SKM-1 treated with dmso at 0.1 percent for 144 hours (cell line): ENCODE results near the gene EXOC5.

Source experiments
- DNase-seq: peaks from one replicate; lab custom pipeline; 2025; ENCODE audit not compliant: unreplicated experiment; lab: John Stamatoyannopoulos, UW

Gene EXOC5, protein sequence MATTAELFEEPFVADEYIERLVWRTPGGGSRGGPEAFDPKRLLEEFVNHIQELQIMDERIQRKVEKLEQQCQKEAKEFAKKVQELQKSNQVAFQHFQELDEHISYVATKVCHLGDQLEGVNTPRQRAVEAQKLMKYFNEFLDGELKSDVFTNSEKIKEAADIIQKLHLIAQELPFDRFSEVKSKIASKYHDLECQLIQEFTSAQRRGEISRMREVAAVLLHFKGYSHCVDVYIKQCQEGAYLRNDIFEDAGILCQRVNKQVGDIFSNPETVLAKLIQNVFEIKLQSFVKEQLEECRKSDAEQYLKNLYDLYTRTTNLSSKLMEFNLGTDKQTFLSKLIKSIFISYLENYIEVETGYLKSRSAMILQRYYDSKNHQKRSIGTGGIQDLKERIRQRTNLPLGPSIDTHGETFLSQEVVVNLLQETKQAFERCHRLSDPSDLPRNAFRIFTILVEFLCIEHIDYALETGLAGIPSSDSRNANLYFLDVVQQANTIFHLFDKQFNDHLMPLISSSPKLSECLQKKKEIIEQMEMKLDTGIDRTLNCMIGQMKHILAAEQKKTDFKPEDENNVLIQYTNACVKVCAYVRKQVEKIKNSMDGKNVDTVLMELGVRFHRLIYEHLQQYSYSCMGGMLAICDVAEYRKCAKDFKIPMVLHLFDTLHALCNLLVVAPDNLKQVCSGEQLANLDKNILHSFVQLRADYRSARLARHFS

DNA sequence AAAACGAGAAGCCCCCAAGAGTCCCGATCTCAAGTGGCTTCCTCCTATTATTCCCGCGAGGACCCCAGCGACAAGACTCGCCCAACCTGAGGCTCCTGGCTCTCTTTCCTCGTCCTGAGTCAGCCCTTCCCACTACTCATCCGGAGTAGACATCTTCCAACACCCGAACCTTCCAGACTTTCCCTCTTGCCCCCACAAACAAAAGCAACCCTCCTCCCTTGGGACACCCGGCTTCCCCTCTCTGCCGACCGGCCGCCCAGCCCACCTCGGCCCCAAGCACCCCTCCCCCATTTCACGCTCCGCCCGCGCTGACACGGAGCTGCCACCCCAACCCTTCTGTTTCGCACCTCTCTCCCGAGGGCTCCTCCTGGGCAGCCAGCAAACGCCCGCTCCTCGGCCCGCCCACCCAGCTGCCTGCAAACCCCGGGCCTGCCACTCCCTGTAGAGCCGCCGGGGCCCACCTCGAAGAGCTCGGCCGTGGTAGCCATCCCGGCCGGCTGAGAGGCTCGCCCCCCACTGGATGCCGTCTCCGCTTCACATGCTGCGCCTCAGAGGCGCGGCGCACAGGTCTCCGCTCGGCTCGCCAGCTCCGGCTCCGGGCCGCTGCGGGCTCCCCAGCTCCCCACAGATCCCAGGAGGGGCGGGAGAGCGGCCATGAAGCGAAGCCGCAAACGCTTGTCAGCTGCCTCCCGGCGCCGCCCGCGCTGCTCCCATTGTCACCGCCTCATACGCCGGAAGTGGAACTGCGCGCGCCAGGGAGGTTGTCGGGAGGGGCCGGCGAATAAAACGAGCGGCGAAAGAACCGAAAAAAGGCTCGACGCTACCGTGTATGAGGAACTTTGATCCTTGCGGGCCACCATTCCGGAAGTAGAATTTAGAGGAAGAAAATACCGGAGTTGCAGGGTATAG is at the start of gene EXOC5, which contains the start of gene AP5M1:
Gene EXOC5, minus strand, starts transcription at position 745 of the 909 bp plus-strand sequence. Its CDS starts 257 bp downstream, at position 488.
Gene AP5M1, plus strand, starts transcription at position 811 of the 909 bp plus-strand sequence. CDS start 344 bp downstream, outside the sequence.
- peak; percentile 76 for DNase-seq

DNA sequence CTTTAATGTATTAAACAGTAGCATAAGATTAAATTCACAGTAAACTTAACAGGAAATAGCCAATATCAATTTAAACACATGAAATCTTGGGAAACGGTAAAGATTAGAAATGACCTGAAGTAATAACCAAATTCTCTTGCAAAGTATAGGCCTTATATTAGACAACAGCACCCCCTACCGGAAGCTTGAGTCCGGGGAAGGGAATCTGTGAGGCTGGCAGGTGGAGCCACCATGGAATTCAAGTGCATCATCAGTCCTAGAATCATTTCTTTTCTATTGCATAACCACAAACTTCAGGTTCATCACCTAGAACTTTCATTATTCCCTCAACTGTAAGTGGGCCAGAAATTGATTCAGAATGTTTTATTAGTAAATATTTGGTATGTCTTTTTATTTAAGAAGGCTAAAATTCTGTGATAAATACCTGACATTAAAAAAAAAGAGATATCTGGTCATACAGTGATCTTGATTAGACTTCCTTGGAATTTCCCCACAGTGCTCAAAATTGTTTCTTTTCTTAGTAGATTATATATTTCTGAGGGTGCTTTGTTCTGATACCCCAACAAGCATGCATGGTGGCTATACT is 48.6 kb upstream of the EXOC5 start:
- DNase-seq = peak; percentile 25

DNA sequence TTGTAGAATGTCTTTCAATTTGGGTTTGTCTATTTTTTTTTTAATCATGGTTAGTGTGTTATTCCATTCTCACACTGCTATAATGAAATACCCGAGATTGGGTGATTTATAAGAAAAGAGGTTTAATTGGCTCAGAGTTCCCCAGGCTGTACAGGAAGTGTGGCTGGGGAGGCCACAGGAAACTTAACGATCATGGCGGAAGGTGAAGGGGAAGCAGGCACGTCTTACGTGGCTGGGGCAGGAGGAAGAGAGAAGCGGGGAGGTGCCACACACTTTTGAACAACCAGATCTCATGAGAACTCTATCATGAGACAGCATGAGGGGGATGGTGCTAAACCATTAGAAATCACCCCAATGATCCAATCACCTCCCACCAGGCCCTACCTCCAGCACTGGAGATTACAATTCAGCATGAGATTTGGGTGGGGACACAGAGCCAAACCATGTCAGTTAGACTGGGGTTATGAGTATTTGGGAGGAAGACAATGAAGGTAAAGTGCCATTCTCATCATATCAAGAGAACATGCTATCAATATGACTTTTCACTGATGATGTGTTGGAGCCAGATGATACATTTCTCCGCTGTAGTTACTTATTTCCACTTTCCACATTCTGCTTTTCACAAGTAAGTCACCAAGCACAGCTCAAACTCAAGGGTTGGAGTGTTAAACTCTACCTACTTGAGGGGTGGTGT is 45.8 kb upstream of the EXOC5 start:
- DNase-seq = no peak

DNA sequence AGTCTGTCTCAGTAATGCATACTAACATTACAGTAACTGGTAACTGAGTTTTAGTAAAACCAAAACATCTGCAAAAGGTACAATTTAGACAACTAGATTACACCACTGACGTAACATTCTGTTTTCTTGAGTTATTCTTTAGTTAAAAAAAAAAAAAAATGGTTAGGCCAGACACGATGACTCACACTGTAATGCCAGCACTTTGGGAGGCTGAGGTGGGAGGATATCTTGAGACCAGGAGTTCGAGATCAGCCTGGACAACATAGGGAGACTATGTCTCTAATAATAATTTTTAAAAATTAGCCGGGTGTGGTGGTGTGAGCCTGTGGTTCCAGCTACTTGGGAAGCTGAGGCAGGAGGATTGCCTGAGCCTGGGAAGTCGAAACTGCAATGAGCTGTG is 34.2 kb upstream of the EXOC5 start:
- no peak for DNase-seq

DNA sequence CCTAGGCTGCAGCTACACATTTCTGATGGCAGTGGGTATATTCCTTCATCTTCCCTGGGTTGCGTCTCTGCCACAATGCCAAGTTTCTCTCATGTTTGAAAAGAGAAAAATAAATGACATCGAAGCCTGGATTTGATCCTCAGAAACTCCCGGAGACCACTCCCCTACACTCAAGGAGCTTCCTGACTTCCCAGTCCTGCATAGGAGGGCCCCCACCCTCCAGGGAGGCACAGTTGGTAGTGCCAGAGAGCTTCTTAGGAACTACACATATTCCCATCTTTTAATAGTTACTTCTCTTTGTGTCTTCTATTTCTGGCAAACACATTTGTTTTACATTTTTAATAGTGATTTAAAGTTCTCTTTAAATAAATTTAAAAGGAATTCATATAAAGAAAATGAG is 30.8 kb upstream of the EXOC5 start:
- no peak for DNase-seq

DNA sequence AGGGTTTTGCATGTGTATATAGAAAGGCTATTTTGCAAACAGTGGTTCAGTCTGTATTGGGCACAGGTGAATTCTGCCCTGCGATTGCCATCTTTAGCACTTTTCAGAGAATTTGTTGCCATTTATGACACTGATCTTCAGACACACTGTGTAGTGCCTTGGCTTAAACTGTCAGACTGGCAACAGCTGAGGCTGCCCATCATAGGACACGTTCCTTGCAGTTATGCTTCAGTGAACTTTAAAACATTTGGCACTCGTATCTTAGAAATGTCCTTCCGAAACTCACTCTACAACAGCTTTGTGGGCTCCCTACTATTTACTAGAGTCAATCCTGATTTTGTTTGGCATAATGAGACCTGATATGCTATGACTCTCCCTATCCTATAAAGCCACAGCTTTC is 29.1 kb upstream of the EXOC5 start:
- no peak for DNase-seq

DNA sequence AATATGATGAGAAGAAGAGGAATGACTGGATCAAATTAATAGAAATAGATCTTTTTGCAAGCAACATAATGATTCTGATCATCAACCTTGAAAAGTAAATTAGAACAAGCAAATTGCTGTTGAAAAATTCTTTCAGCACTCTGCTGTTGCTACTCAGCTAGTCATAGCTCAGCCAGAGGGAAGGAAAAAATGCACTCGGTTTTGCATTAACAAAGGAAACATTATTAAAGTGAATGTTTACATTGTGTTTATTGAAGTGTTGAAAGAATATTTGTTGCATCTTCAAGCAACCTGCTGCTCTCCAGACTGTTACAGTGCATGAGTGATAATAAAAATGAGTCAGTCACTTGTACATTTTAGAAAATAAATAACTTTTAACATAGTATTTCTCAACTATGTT is 26.5 kb upstream of the EXOC5 start:
- no peak for DNase-seq

DNA sequence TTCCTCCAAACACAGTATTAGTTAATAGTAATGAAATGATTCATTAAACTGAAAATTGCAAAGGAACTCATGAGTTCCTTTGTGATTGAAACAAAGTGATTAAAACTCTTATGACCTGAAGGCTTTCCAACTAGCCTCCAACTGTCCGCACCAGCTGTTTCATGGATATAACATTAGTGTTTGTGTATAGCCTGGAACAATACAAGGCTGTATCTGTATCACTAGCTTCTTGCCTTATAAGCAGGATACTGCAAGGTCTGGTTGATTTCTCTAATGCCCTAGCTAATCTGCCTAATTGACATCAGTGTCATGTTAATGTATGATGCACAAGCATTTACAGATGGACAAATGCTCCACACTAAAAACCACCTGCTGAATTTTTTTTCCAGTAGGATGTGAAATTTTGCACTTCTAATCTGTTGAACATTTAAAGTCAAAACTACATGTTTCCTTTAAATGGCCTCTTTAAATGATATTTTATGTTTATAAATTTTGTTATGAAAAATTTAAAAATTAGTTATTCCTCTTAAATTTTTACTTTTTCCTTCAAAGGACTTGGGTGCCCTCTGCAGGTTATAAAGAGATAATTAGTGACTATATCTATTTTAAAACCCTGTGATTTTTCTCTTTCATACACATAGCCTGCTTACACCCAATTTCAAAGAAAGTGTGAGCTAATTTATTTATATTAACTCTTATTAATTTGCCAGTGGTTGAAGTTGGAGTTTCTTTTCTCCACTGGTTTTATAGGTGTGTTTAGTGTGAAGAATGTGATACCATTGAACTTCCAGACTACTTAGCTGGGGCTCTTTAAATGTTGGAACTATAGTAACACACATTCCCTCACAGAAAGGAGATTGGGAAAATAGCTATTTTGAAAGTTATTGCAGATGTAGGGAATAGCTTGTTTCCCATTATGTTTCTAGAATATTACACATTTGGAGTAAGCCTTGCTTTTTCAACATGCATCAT is 25.4 kb upstream of the EXOC5 start:
- DNase-seq = no peak

DNA sequence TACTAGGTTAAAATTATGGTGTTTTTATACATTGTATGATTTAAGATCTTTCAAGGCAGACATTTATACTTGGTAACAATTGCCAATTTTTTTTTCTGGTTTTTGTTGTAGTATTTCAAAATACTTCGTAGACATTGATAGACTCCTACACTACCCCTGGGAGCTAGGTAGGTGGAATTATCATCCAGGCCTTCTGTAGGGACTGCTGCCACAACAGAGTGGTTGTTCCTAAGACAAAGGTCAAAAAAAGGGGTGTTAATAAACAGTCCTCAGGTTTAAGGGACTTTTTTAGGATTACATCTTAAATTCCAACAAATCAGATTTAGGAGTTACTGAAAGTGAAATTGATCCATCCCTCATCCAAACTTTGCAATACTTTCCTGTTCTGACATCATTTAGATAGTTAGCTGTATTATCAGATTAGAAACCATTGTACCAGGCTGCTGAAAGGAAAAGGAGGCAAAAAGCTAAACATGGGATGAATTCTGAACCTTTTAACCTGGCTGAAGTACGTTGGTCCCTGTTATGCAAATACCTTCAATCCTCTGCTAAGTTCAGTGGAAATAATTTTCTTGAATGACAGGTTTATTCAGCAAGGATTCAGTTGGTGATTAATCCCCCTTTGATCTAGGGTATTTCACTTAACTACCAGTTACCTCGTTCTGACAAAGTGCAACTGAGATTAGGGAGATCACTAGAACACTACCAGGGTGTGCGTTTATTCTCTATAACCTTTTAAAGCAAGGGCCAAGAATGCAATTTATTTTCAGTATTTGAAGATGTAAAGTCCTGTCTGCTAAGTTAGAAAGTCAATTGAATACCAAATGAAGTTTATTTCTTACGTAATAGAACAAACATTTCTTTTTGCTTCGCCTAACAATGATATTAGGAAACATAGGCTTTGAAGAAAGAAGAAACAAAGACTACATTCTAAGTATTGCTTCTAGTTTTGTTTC is 23.3 kb upstream of the EXOC5 start:
- no peak for DNase-seq

DNA sequence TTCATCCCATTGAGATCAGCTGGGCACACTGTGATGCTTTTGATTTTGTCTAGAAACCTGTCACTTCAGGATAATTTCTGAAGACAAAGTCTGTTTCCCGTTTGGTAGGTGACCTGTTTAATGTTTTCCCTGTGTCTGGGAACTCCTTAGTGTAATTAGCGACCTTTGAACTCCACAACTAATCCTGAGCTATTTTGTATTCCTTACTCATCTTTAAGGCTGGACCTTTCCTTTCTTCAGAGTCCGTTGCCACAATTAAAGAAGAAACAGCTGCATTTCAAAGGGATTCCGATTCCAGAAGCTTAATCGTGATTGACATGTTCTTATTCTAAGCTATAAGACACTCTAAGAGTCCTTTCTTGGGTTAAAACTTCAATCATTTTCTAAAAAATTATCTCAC is 22.0 kb upstream of the EXOC5 start:
- DNase-seq = no peak

DNA sequence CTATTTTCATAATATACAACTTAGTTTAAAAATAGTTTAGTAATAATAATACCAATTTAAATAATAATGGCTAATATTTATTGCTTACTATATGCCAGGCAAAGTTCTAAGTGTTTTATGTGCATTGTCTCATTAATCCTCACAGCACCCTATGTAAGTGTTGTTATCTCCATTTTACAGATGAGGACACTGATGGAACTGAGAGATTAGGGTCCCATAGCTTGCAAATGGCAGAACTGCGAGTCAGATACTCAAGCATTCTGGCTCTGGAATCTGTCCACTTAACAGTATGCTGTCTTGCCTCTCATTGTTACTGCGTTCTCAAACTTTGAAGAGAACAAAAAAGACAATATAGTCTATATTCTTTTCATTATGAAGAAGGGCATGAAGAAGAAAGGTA is 19.0 kb upstream of the EXOC5 start:
- no peak for DNase-seq

DNA sequence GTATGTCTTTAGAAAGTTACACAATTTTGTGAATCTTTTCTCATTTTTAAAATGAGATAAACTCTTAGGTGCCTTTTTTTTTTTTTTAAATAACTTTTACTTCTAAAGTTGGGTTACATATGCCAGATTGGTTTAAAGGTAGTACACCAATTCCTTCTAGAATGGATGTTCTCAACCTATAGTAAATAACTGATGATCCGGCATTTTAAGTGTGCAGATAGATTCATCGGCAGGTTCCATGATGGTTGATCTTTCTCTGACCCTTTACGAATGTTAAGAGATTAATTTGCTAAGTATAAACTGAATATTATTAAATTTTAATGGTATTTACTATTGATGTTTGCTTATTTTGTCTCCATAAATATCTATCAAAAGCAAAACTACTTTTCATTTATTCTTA is 8.4 kb upstream of the EXOC5 start:
- DNase-seq = no peak

DNA sequence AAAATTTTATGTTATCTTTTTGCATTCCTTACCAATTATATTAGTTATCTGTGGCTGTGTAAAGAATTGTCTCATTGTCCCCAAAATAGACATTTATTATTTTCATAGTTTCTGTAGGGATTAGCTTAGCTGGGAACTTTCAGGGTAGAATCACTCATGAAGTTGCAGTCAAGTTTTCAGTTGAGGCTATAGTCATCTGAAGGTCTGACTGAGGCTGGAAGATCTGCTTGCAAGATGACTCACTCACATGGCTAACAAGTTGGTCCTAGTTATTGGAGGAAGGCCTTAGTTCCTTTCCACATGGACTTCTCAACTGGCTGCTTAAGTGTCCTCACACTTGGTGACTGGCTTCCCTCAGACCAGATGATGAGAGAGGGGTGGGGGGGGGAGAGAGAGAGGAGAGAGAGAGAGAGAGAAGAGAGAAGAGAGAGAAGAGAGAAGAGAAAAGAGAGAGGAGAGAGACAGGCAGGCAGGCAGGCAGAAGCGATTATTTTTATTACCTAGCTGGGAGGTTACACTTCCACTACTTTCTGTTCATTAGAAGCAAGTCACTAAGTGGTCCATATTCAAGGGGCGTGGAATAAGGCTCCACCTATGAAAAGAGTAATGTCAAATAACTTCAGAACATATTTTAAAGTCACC is 6.4 kb upstream of the EXOC5 start:
- no peak for DNase-seq

DNA sequence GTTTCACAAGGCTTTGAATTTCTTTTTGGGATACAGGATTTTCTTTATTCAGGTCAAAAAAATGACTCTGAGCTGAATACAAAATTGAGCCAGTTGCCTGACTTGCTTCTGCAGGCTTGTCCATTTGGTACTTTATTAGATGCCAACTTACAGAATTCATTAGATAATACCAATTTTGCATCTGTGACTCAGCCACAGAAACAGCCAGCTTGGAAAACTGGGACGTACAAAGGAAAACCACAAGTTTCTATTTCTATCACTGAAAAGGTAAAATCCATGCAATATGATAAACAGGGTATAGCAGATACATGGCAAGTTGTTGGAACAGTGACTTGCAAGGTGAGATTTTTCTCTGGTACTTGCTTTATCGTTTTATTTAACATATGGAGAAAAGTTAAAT is 5.8 kb upstream of the EXOC5 start:
- DNase-seq = no peak

DNA sequence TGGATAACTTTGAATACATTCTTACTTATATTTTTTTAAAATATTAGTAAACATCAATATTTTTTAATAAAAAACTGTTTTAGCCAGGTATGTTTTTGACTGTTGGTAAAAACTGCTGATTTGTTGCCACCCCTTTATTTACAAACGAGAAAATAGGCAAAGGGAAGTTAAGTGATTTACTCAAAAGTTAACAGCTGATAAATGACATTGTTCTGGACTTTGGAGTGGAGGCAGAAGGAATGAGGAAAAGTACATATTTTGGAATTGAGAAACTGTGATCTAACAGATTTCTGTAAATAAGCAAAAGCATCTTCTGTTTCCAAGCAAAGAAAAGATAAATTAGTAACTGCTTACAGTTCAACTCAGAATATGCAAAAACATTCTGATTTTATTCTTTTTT is 4.5 kb upstream of the EXOC5 start:
- DNase-seq = no peak

DNA sequence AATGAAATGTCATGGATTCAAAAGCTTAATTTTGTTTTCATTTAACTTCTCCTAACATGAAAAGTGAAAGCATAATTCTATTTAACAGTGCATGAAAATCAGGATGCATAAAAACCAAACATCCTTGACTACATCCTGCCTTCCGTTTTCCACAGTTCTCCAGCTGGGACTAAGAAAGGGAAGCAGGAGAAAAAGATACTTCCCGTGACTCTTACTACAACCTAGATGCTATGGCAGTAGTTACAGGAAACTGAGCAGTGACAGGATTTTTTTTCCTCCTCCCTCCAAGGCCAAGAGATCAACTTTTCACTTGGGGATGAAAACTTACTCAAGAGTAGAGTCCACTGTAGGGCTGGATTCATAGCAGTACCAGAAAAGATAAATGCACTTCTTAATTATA is 2.6 kb downstream of the EXOC5 start:
- no peak for DNase-seq

DNA sequence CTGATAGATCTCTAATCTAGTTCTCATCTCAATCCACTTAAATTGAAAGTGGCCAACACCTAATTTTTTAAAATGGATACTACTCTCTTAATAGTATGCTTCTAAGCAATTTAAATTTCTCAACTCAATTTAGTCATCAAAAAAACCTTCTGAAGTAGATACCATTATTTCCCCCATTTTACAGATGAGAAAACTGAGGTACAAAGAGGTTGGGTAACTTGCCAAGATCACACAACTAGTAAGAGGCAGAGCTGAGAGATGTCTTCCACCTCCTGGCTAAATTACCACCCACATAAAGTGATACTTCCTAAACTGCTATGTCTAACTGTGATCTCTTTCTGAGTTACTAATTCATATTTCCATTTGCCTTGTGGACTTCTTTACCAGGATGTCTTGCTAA is 6.6 kb downstream of the EXOC5 start:
- no peak for DNase-seq

DNA sequence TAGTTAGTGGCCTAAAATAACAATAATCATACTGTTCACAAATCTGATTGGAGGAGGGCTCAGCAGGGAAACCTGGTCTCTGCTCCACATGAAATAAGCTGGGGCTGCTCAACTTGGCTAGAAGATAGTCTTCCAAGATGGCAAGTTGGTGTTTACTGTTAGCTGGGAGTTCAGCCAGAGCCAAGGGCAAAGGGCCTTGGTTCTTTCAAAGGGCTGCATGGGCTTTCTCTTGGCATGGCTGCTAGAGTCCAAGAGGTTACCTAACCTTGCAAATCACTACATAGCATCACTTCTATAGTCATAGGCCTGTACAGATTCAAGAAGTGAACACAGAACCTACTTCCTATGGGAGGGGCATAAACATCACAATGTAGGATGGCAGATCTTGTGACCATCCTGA is 7.1 kb downstream of the EXOC5 start:
- no peak for DNase-seq
